Stomach (tissue), 9 donors: ENCODE measurements around the gene ANP32E. TPM values are rescaled to one million over a fixed set of nuclear protein-coding genes. Genes with fewer than 3 reads are reported as not detected.
"Not testable (repeated sequence)": the region's sequence is repeated elsewhere in the genome, so short reads cannot be mapped to it uniquely, and the experiment has no call there.

Source experiments
- DNase-seq, 2 donors: peaks; one replicate each; pipeline versions ENCODE4 v3.0.0 to v3.0.0-alpha.2; 2013 to 2019
- H3K27ac ChIP-seq, 5 donors: fragments of 200-600 bp in 4 of 5; sonication (generic) in 4 of 5; one replicate each; pipeline ENCODE4 v1.5.1; 2013 to 2019; ENCODE audit warnings: mild to moderate bottlenecking in 1 of 5, moderate library complexity in 1 of 5
- H3K27me3 ChIP-seq, 3 donors: fragments of 200-600 bp; sonication (generic); one replicate each; pipeline ENCODE4 v1.5.1; 2017 to 2019; ENCODE audit warnings: mixed run types in 1 of 3
- H3K36me3 ChIP-seq, 4 donors: fragments of 200-600 bp; sonication (generic); 1 replicate in 3 of 4; 2 replicates in 1 of 4; pipeline ENCODE4 v1.5.1; 2016 to 2019
- H3K4me1 ChIP-seq, 4 donors: fragments of 200-600 bp; sonication (generic); one replicate each; pipeline ENCODE4 v1.5.1; 2016 to 2019
- H3K4me3 ChIP-seq, 4 donors: fragments of 200-600 bp; sonication (generic) in 3 of 4; one replicate each; pipeline ENCODE4 v1.5.1; 2016 to 2019; ENCODE audit warnings: mild to moderate bottlenecking in 1 of 4
- H3K9me3 ChIP-seq, 4 donors: fragments of 200-600 bp; sonication (generic); one replicate each; pipeline ENCODE4 v1.5.1; 2016 to 2019
- CTCF ChIP-seq, 7 experiments: fragments of 450-650 bp in 4 of 7; fragments of 200-600 bp in 3 of 7; sonication (generic) in 3 of 7; IDR thresholded peaks; one replicate each; pipeline ENCODE4 v1.5.1; 2016 to 2019; ENCODE audit warnings: antibody characterized with exemption in 7 of 7, control low read depth in 2 of 7, mild to moderate bottlenecking in 1 of 7
- EP300 ChIP-seq: sonication (generic); formaldehyde crosslinking; IDR thresholded peaks from one replicate; pipeline ENCODE4 v1.6.1; 2017; ENCODE audit warnings: antibody characterized with exemption
- POLR2A ChIP-seq, 4 donors: fragments of 450-650 bp; IDR thresholded peaks; one replicate each; pipeline ENCODE4 v1.6.1; 2016; ENCODE audit warnings: antibody characterized with exemption in 4 of 4, control low read depth in 2 of 4, mild to moderate bottlenecking in 1 of 4, moderate library complexity in 1 of 4
- POLR2AphosphoS5 ChIP-seq, 3 donors: sonication (generic); formaldehyde crosslinking; IDR thresholded peaks; one replicate each; pipeline ENCODE4 v1.6.1; 2016; ENCODE audit warnings: antibody characterized with exemption in 3 of 3
- WGBS, 5 donors: extraction: QIAGEN DNeasy Blood & Tissue Kit in 3 of 5; methylation state at CpG; one replicate each; pipeline versions ENCODE4 v1.1.5 to v1.1.7; 2013 to 2018; 5-methylcytosine and 5-hydroxymethylcytosine counted together
- intact Hi-C: fragments of 100-400 bp; cut with DNase I; formaldehyde crosslinking; loops from one replicate; pipeline ENCODE4 v1.15.1; 2023; ENCODE audit warnings: low total_unique reads
- polyA plus RNA-seq, 3 donors: library from polyadenylated mRNA; stranded (reverse); fragments of 200-250 nt; gene quantifications; one replicate each; pipeline ENCODE4 v1.2.3, GENCODE V29; 2013
- total RNA-seq, 5 donors: library from RNA; depleted of rRNA; stranded (reverse); fragments of >200 nt; gene quantifications; one replicate each; pipeline versions ENCODE4 v1.1.0 to v1.2.3, GENCODE V29; 2014 to 2016
- donor health status: healthy with polysubstance abuse.
- donor health status: Bipolar disorder and iron deficiency.
- donor health status: healthy.

ANP32E gene
- total and polyA plus RNA-seq, 8 donors: 7.0 to 33.2 (median 15.8) TPM

DNA sequence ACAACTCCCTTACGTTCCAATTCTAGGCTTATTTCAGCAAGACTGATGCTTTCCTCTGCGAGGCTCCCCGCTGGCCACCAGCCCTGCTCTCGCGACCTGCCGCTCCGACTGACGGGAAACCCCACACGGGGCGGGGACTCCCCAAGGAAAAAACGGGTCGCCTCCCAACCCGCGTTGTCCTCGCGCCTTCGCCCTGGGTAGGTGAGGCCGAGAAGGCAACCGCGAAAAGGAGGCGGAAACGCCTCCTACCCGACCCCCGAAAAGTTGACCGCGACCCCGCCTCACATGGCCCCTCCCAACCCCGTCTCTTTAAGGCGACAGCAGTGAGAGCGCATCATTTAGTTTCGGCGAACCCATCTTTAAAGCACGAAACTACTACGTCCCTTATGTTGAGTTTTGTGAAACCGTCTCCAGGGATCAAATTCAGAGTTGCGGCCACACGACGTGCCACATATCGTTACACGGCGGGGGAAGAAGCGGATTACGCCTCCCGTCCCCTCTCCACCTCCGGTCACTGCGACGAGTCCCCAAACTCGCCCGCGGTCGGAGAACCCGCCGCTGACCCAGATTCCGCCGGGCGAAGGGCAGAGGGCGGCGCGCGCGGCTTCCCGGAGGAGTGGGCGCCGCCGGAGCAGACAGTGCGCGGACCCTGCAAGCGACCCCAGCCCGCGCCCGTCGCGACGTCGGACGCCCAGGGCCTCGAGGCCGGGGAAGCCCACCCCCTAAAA lies 1.2 kb downstream of the ANP32E start:
- Histone ChIP-seq H3K36me3 (peaks cover 0 to 15% (median 13%) of the 10 kb centered on the region in 4 donors), H3K27ac (peak overlapping the region; percentile 81 to 99 (median 94)), H3K4me1 (peaks cover 4 to 30% (median 16%) of the 10 kb centered on the region in 4 donors), H3K27me3 (no peaks in the 10 kb centered on the region), H3K9me3 (no peaks in the 10 kb centered on the region), H3K4me3 (peak overlapping the region; percentile 78 to 95 (median 90))
- DNase-seq: peak; percentile 77 to 91
- WGBS, 5 donors: 0 to 1% (median 0%) methylated on average over 56 to 78 of the region's 78 CpGs
- TF ChIP-seq EP300 (no peak), POLR2A (IDR thresholded peaks at IDR 0.05) (peak in 2 of 4 donors; percentile 40 to 42), CTCF (IDR thresholded peaks at IDR 0.05) (no peak), POLR2AphosphoS5 (IDR thresholded peaks at IDR 0.05) (peak; percentile 42 to 74 (median 72))
- intact Hi-C loops: no loop called here

GRCh38 chr1:150234309-150234565 lies 1.7 kb downstream of the ANP32E start:
- intact Hi-C loops: no loop called here
- peaks cover 4 to 19% (median 18%) of the 10 kb centered on the region in 4 donors for H3K36me3 ChIP-seq
- DNase-seq: no peak
- peak overlapping the region; percentile 81 to 99 (median 94) for H3K27ac ChIP-seq
- TF ChIP-seq POLR2A (IDR thresholded peaks at IDR 0.05): no peak
- TF ChIP-seq CTCF (IDR thresholded peaks at IDR 0.05): no peak
- TF ChIP-seq POLR2AphosphoS5 (IDR thresholded peaks at IDR 0.05): no peak
- no peak for TF ChIP-seq EP300
- peaks cover 4 to 30% (median 16%) of the 10 kb centered on the region in 4 donors for H3K4me1 ChIP-seq
- 0 to 1% (median 0%) methylated on average over 9 of the region's 9 CpGs for WGBS, 5 donors
- peak overlapping the region; percentile 78 to 95 (median 90) for H3K4me3 ChIP-seq
- H3K27me3 ChIP-seq: no peaks in the 10 kb centered on the region
- H3K9me3 ChIP-seq: no peaks in the 10 kb centered on the region

GRCh38 chr1:150233359-150234308 lies 2.3 kb downstream of the ANP32E start:
- peak overlapping the region; percentile 78 to 95 (median 90) for H3K4me3 ChIP-seq
- peaks cover 4 to 30% (median 16%) of the 10 kb centered on the region in 4 donors for H3K4me1 ChIP-seq
- DNase-seq: peak in 1 of 2 donors; percentile 69
- 6 to 11% (median 10%) methylated on average over 15 of the region's 15 CpGs for WGBS, 5 donors
- peaks cover 5 to 25% (median 22%) of the 10 kb centered on the region in 4 donors for H3K36me3 ChIP-seq
- H3K27me3 ChIP-seq: no peaks in the 10 kb centered on the region
- TF ChIP-seq EP300: no peak
- TF ChIP-seq CTCF (IDR thresholded peaks at IDR 0.05): no peak
- TF ChIP-seq POLR2A (IDR thresholded peaks at IDR 0.05): no peak
- no peak for TF ChIP-seq POLR2AphosphoS5 (IDR thresholded peaks at IDR 0.05)
- intact Hi-C loops: no loop called here
- H3K9me3 ChIP-seq: no peaks in the 10 kb centered on the region
- peak overlapping the region; percentile 30 to 99 (median 94) for H3K27ac ChIP-seq

GRCh38 chr1:150232921-150233320 lies 3.0 kb downstream of the ANP32E start:
- H3K4me1 ChIP-seq: peaks cover 4 to 30% (median 16%) of the 10 kb centered on the region in 4 donors
- H3K4me3 ChIP-seq, DNase-seq, H3K27me3 ChIP-seq, intact Hi-C loops, H3K9me3 ChIP-seq: not testable (repeated sequence)
- H3K36me3 ChIP-seq: peaks cover 5 to 32% (median 29%) of the 10 kb centered on the region in 4 donors
- 88 to 94% (median 90%) methylated on average over 10 of the region's 10 CpGs for WGBS, 5 donors
- peak overlapping the region in 3 of 5 donors; percentile 94 to 99 (median 99) for H3K27ac ChIP-seq

- H3K9me3 ChIP-seq, H3K27ac ChIP-seq, H3K27me3 ChIP-seq, H3K4me1 ChIP-seq, H3K4me3 ChIP-seq, intact Hi-C loops, DNase-seq: not testable (repeated sequence)
- 95 to 99% (median 98%) methylated on average over 10 of the region's 10 CpGs for WGBS, 5 donors
- peaks cover 25 to 78% (median 74%) of the 10 kb centered on the region in 4 donors for H3K36me3 ChIP-seq
Measured at GRCh38 chr1:150228246-150228645, 7.7 kb downstream of the ANP32E start.
